ENCODE measurements around the gene ATP1A2.

The ATP1A2 gene

GRCh38 chr1:160115545-160116282, at the start of gene ATP1A2:
Gene ATP1A2 (plus strand): TSS chr1:160115759. CDS start chr1:160115862, 103 bp downstream.
- peaks cover 47% of the 10 kb centered on the region for H3K27me3 ChIP-seq (ENCODE audit: low read depth, low read length)
- H3K79me2 ChIP-seq (ENCODE audit: low read length) = no peaks in the 10 kb centered on the region
- no peak within 1 kb of the TSS for H3K4me3 ChIP-seq (ENCODE audit: low read length)
- H3K36me3 ChIP-seq (replicated peaks; ENCODE audit: low read depth, low read length) = no peaks in the 10 kb centered on the region
- H3K4me1 ChIP-seq (ENCODE audit: low read length) = peaks cover 4% of the 10 kb centered on the region
- no peak within 1 kb of the TSS for H3K4me2 ChIP-seq (ENCODE audit: low read length)
- H3K9me3 ChIP-seq (ENCODE audit: insufficient read depth, low read length) = no peaks in the 10 kb centered on the region
- H4K20me1 ChIP-seq (ENCODE audit: insufficient read depth, low read length) = no peaks in the 10 kb centered on the region
- H3K27ac ChIP-seq (ENCODE audit: low read length) = no peak within 1 kb of the TSS
- no peak within 1 kb of the TSS for H3K9ac ChIP-seq (ENCODE audit: low read length)
- no peak within 1 kb of the TSS for H2AFZ ChIP-seq (ENCODE audit: low read depth, low read length)
- TF ChIP-seq, protein P1, sequence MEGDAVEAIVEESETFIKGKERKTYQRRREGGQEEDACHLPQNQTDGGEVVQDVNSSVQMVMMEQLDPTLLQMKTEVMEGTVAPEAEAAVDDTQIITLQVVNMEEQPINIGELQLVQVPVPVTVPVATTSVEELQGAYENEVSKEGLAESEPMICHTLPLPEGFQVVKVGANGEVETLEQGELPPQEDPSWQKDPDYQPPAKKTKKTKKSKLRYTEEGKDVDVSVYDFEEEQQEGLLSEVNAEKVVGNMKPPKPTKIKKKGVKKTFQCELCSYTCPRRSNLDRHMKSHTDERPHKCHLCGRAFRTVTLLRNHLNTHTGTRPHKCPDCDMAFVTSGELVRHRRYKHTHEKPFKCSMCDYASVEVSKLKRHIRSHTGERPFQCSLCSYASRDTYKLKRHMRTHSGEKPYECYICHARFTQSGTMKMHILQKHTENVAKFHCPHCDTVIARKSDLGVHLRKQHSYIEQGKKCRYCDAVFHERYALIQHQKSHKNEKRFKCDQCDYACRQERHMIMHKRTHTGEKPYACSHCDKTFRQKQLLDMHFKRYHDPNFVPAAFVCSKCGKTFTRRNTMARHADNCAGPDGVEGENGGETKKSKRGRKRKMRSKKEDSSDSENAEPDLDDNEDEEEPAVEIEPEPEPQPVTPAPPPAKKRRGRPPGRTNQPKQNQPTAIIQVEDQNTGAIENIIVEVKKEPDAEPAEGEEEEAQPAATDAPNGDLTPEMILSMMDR (IDR thresholded peaks at IDR 0.05; ENCODE audit: low read depth, low read length) = no peak
- no peak for TF ChIP-seq EZH2phosphoT487 (IDR thresholded peaks at IDR 0.05; ENCODE audit: low read depth)

DNA sequence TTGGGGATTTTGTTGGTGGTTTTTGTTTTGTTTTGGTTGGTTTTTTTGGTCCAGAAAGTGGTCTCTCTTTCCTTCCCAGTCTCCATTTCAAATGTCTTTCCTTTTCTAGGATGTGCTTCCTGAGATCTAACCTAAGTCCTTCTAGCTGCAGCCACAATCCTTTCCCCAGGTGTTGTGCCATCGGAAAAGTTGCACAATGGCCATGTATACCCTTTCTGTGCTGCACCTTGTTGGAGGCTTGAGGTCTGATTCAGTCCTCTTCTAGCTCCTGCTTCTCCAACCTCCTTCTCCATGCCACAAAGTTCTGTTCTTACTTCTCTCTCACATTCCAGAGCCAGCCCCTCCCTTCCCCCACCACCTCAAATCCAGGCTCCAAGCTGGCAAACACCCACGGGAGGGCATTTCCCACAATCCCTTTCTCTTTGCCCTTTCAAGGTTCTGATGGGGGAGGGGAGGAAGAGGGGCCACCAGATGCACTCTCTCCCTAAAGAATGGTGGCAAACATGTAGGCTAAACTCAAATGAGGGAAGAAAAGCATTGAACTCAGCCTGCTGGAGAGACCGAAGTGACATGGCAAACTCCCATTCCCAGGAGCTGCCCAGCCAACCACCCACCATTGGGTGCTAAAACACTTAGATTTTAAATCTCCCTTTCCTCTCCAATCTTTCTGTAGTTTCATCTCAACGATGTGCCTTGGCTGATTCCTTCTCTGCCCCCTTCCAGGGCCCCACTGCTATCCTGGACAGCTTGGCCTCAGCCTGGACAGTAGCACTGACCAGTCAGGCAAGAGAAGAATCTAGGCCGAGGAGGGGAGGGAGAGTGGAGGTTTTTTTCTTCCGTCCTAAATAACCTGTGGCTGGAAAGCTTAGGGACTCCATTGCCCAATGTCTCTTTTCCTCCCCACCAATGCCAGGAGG, 48.5 kb upstream of the ATP1A2 start:
- Histone ChIP-seq H3K4me2 (ENCODE audit: low read length) (no peak overlapping the region), H3K4me1 (ENCODE audit: low read length) (peaks cover 8% of the 10 kb centered on the region), H4K20me1 (ENCODE audit: insufficient read depth, low read length) (no peaks in the 10 kb centered on the region), H3K27ac (ENCODE audit: low read length) (no peak overlapping the region), H3K36me3 (replicated peaks; ENCODE audit: low read depth, low read length) (no peaks in the 10 kb centered on the region), H3K9ac (ENCODE audit: low read length) (no peak overlapping the region), H3K27me3 (ENCODE audit: low read depth, low read length) (peaks cover 49% of the 10 kb centered on the region), H2AFZ (ENCODE audit: low read depth, low read length) (no peak overlapping the region), H3K4me3 (ENCODE audit: low read length) (no peak overlapping the region), H3K9me3 (ENCODE audit: insufficient read depth, low read length) (no peaks in the 10 kb centered on the region), H3K79me2 (ENCODE audit: low read length) (no peaks in the 10 kb centered on the region)
- TF ChIP-seq EZH2phosphoT487 (IDR thresholded peaks at IDR 0.05; ENCODE audit: low read depth) = no peak
- TF ChIP-seq, protein P1 (IDR thresholded peaks at IDR 0.05; ENCODE audit: low read depth, low read length) = no peak

GRCh38 chr1:160068225-160068624, 47.3 kb upstream of the ATP1A2 start:
- TF ChIP-seq, protein P1 (IDR thresholded peaks at IDR 0.05; ENCODE audit: low read depth, low read length) = no peak
- no peak for TF ChIP-seq EZH2phosphoT487 (IDR thresholded peaks at IDR 0.05; ENCODE audit: low read depth)
- no peaks in the 10 kb centered on the region for H3K79me2 ChIP-seq (ENCODE audit: low read length)
- H4K20me1 ChIP-seq (ENCODE audit: insufficient read depth, low read length) = no peaks in the 10 kb centered on the region
- H3K9ac ChIP-seq (ENCODE audit: low read length) = no peak overlapping the region
- peaks cover 8% of the 10 kb centered on the region for H3K4me1 ChIP-seq (ENCODE audit: low read length)
- H3K9me3 ChIP-seq (ENCODE audit: insufficient read depth, low read length) = no peaks in the 10 kb centered on the region
- no peak overlapping the region for H2AFZ ChIP-seq (ENCODE audit: low read depth, low read length)
- no peak overlapping the region for H3K27ac ChIP-seq (ENCODE audit: low read length)
- H3K4me2 ChIP-seq (ENCODE audit: low read length) = no peak overlapping the region
- H3K4me3 ChIP-seq (ENCODE audit: low read length) = no peak overlapping the region
- no peaks in the 10 kb centered on the region for H3K36me3 ChIP-seq (replicated peaks; ENCODE audit: low read depth, low read length)
- peaks cover 46% of the 10 kb centered on the region for H3K27me3 ChIP-seq (ENCODE audit: low read depth, low read length)

Data from OCI-LY3 (cell line).